Fibroblast of pulmonary artery (primary cell): ENCODE measurements around the gene NF1.

Experiments
- DNase-seq: peaks from one replicate; pipeline ENCODE4 v3.0.0-alpha.2; 2010; ENCODE audit warnings: low read depth
- H3K4me3 ChIP-seq: replicated peaks from 2 replicates; pipeline ENCODE4 v1.5.1; 2011; ENCODE audit warnings: low read depth, mild to moderate bottlenecking, control low read depth, low read length, moderate library complexity
- TF ChIP-seq, protein P1 (sequence below): IDR thresholded peaks from 2 replicates; pipeline ENCODE4 v1.5.1; 2011; ENCODE audit warnings: mild to moderate bottlenecking, control low read depth, low read length, inconsistent platforms; ENCODE audit errors: missing control alignments

NF1 gene

DNA sequence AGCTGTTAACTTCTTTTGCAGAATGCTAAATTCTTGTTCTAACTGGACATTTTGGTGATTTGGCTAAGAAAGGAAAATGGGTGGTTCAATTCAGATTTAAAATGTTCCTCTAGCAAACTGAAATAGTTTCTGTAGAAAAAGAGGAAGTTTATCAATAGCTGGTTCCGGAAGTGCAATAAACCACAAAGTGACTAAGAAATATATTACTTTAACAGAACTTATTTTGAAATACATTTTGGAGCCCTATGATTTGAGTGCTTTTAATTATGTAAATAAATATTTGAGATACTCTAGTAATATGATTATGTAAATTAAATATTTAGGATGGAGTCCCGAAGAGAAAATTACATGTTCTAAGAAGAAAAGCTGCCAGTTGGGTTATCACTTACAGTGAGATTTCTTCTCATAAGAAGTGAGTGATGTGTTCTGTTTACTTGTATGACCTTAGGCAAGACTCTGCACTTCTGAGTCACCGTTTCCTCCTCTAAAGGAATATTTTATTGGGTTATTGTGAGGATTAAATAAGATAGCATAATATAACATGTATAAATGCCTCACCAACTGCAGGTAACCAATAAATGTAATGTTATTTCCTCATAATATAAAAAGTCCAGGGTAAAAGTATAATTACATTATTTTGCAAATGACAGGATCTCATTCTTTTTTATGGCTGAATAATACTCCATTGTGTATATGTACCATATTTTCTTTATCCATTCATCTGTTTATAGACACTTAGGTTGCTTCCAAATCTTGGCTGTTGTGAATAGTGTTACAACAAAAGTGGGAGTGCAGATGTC is 219.4 kb downstream of the NF1 start, which contains the start of gene EVI2B:
TSS of gene EVI2B (minus strand) at position 73 of the 800 bp plus-strand sequence. CDS start 8,445 bp downstream, outside the sequence.
- DNase-seq = peak; percentile 78
- TF ChIP-seq, protein P1, sequence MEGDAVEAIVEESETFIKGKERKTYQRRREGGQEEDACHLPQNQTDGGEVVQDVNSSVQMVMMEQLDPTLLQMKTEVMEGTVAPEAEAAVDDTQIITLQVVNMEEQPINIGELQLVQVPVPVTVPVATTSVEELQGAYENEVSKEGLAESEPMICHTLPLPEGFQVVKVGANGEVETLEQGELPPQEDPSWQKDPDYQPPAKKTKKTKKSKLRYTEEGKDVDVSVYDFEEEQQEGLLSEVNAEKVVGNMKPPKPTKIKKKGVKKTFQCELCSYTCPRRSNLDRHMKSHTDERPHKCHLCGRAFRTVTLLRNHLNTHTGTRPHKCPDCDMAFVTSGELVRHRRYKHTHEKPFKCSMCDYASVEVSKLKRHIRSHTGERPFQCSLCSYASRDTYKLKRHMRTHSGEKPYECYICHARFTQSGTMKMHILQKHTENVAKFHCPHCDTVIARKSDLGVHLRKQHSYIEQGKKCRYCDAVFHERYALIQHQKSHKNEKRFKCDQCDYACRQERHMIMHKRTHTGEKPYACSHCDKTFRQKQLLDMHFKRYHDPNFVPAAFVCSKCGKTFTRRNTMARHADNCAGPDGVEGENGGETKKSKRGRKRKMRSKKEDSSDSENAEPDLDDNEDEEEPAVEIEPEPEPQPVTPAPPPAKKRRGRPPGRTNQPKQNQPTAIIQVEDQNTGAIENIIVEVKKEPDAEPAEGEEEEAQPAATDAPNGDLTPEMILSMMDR = no peak
- H3K4me3 ChIP-seq = peak within 1 kb of the TSS; percentile 37

DNA sequence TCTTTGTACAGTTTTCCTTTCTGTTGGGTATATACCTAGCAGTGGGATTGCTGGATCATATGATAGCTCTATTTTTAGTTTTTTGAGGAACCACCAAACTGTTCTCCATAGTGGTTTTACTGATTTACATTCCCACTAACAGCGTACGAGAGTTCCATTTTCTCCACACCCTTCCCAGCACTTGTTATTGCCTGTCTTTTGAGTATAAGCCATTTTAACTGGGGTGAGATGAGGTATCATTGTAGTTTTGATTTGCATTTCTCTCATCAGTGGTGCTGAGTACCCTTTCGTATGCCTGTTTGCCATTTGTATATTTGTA is 220.0 kb downstream of the NF1 start:
- TF ChIP-seq, protein P1 = no peak
- no peak for DNase-seq
- H3K4me3 ChIP-seq = no peak overlapping the region

DNA sequence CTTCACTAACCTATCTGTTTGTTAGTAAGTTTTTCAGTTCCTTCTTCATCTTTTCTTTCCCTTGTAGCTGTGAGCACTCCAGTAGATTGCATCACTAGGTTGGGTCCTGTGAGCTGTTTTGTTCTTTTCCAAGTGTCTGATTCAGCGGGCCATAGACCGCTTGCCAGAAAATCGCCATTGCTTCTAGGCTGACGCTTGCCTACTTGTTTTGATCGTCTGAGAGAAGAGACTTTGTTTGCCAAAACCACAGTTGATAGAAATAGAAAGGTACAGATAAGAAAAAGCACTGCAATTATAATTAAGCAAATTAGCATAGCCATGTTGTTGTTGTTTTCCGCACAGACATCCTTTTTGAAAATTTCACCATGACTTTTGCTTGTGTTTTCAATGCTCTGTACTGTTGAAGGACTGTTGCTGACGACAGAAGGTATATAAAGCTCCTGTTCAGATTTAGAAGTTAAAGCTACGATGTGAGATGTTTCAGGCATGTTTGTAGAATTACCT is 223.6 kb downstream of the NF1 start:
- H3K4me3 ChIP-seq = no peak overlapping the region
- DNase-seq = peak; percentile 90
- TF ChIP-seq, protein P1 = no peak

DNA sequence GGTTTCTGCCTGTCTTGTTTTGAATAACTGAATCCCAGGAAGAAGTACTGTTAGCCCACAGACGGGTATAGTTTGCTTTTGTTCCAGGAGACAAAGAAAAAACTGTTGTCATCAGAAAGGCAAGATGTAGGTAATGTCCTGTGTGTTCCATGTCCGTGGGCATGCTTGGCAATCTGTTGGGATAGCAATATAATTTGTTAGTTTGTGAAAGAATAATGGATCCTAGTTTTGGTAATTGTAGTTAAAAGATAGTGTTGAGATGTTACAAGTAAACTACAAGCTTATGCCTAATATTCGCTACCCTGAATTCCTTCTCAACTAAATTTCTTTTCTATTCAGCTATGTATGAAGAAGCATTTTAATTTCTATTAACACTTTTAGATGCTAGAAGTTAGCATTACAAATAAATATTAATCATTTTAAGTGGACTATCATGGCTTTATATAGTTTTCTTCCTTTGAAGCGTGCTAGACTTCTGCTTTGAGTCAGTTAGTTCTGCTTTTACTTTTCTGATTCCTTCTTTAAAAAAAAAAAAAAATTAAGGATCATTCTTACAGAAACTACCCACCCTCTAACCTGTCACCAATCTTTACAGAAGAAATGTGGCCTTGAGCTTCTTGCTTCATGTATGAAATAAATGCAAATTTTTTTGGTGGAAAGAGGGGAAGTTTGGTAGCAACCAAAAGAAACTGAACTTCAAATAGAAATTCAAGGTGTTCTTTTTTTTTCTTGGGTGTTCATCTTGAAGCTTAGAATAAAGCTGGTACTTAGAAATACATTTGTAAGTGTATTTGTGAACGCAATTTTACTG is 224.3 kb downstream of the NF1 start:
- TF ChIP-seq, protein P1 = no peak
- DNase-seq = no peak
- H3K4me3 ChIP-seq = no peak overlapping the region

DNA sequence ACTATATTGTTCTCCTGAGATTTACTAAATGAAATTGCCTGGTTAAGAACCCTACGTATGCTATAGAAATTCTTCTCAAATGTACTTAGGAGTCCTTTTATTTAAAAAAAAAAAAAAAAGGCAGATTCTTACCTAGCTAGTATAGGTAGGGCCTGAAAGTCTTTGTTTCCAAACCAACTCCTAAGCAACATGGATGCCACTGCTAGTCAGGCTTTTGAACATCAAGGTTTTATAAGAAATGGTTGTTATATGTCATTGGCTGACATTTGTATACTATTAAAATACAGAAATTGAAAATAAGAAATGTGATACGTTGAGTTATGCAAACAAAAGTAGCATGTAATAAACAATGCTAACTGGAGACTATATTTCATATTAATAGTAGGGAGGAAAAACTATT is 225.5 kb downstream of the NF1 start:
- TF ChIP-seq, protein P1 = no peak
- H3K4me3 ChIP-seq = no peak overlapping the region

DNA sequence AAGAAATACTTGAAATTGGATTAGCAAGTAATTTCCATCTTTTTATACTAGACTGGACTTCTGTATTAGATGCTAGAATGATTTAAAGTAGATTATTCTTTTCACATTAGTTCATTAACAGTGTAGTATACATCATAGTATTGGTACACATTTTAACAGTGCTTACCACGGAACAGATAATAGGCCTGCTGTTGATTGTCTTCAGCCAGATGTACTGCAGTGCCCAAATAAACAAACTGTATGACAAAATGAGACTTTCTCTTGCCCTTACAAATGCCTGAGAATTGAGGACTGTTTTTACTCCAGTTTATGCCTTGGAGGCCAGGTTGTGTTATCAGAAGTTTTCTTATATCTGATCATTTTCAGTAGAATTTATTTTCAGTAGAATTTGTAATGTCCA is 226.0 kb downstream of the NF1 start:
- peak overlapping the region; percentile 25 for H3K4me3 ChIP-seq
- DNase-seq = peak; percentile 33
- TF ChIP-seq, protein P1 = no peak

More for the DNA sequence above, 225.5 kb downstream of the NF1 start:
- no peak for DNase-seq
